Panc1 (cell line): ENCODE results near the gene RALA. TPM values are rescaled to one million over a fixed set of nuclear protein-coding genes. Genes with fewer than 3 reads are reported as not detected.

ENCODE experiments used
- ATAC-seq: fragments of 200-7000 bp; cut with Tn5 transposase; 2 replicates; pipeline ENCODE4 v1.9.1; 2020; ENCODE audit warnings: mild to moderate bottlenecking, moderate library complexity
- BruUV-seq: library from RNA; stranded (reverse); fragments of 400-500 nt; replicated peaks from 2 replicates; lab custom pipeline; 2021; lab: Mats Ljungman, UMichigan
- CTCF ChIA-PET: fragments of 300-600 bp; sonication (Branson Sonifier 250); formaldehyde crosslinking; loops from one replicate; lab custom pipeline; 2022; ENCODE audit warnings: antibody characterized with exemption; lab: Charles Lee
- POLR2A ChIA-PET: fragments of 300-600 bp; sonication (Branson Sonifier 250); formaldehyde crosslinking; loops from one replicate; lab custom pipeline; 2022; ENCODE audit warnings: antibody characterized with exemption; lab: Charles Lee
- DNase-seq: peaks from one replicate; pipeline ENCODE4 v3.0.0-alpha.2; 2010; ENCODE audit warnings: low read depth, low spot score
- H3K27ac ChIP-seq: 2 replicates; pipeline ENCODE4 v1.5.1; 2011; ENCODE audit warnings: mild to moderate bottlenecking, low read length, inconsistent platforms
- H3K27me3 ChIP-seq: fragments of 200-500 bp; sonication (Bioruptor generic); 2 replicates; pipeline ENCODE4 v1.6.0; 2014; ENCODE audit warnings: low read length, inconsistent platforms; ENCODE audit not compliant: control insufficient read depth, insufficient read depth
- H3K36me3 ChIP-seq: fragments of 200-500 bp; sonication (Bioruptor generic); 2 replicates; pipeline ENCODE4 v1.5.1; 2014; ENCODE audit warnings: inconsistent platforms, mild to moderate bottlenecking, low read length, moderate library complexity; ENCODE audit not compliant: control insufficient read depth, insufficient read depth
- H3K4me1 ChIP-seq: 2 replicates; pipeline ENCODE4 v1.5.1; 2011; ENCODE audit warnings: inconsistent platforms, mild to moderate bottlenecking, low read length, moderate library complexity; ENCODE audit not compliant: control insufficient read depth, insufficient read depth
- H3K4me3 ChIP-seq, 2 experiments: 2 replicates each; pipeline ENCODE4 v1.5.1; 2011 to 2012; ENCODE audit warnings: low read depth in 2 of 2, low read length in 2 of 2, mild to moderate bottlenecking in 2 of 2, inconsistent platforms in 1 of 2, moderate library complexity in 1 of 2
- H3K9me3 ChIP-seq: fragments of 200-500 bp; sonication (Bioruptor generic); 2 replicates; pipeline ENCODE4 v1.5.1; 2014; ENCODE audit warnings: low read depth, mild to moderate bottlenecking, inconsistent platforms, low read length, moderate library complexity; ENCODE audit not compliant: control insufficient read depth, insufficient read depth
- POLR2AphosphoS5 ChIP-seq: IDR thresholded peaks from 2 replicates; pipeline ENCODE4 v1.6.1; 2012; ENCODE audit warnings: mild to moderate bottlenecking, low read depth, low read length, moderate library complexity
- SIN3A ChIP-seq: IDR thresholded peaks from 2 replicates; pipeline ENCODE4 v1.6.1; 2012; ENCODE audit warnings: low read depth, mild to moderate bottlenecking, low read length, moderate library complexity, borderline replicate concordance; ENCODE audit not compliant: insufficient read depth
- TCF7L2 ChIP-seq: IDR thresholded peaks from 2 replicates; pipeline ENCODE4 v1.6.1; 2011; ENCODE audit warnings: mild to moderate bottlenecking, low read depth, low read length, inconsistent platforms
- in situ Hi-C: cut with HindIII; loops from 2 replicates; pipeline ENCODE4 v1.10.0; 2016; ENCODE audit warnings: low sequenced_read_pairs, low pct_unique_long_range_greater_than_20kb
- intact Hi-C: fragments of 100-400 bp; cut with micrococcal nuclease; formaldehyde crosslinking; loops from one replicate; pipeline ENCODE4 v1.10.0; 2022; ENCODE audit not compliant: unreplicated experiment
- total RNA-seq: library from RNA; stranded (reverse); gene quantifications from one replicate; pipeline ENCODE4 v1.2.1, GENCODE V29; 2021; ENCODE audit not compliant: unreplicated experiment
- TF ChIP-seq, protein P1 (sequence below): fragments of 450-650 bp; IDR thresholded peaks from 2 replicates; pipeline ENCODE4 v1.5.1; 2017; ENCODE audit warnings: mild to moderate bottlenecking
- TF ChIP-seq, protein P2 (sequence below), 2 experiments: IDR thresholded peaks; 2 replicates each; pipeline ENCODE4 v1.6.1; 2011 to 2012; ENCODE audit warnings: low read depth in 2 of 2, control low read depth in 1 of 2, low read length in 1 of 2, mild to moderate bottlenecking in 1 of 2, moderate library complexity in 1 of 2; ENCODE audit not compliant: insufficient read depth in 1 of 2

RALA gene
- total RNA-seq, 1 experiment from 2014 or later = 34.3 TPM

DNA sequence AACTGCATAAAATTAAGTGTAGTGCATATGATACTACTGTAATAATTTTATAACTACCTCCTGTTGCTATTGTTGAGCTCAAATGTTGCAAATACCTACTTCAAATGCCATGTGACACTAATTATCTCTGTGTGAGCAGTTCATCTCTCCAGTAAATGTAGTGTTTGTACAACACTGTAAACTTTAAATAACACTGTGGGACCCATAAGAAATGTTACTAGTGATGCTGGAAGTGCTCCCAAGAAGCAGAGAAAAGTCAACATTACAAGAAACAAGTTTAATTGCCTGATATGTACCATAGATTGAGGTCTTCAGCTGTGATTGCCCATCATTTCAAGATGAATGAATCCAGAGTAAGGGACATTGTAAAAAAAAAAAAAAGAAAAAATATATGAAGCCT is 39.9 kb downstream of the RALA start:
- Histone ChIP-seq H3K36me3 (no peaks in the 10 kb centered on the region), H3K4me1 (no peaks in the 10 kb centered on the region), H3K27me3 (no peaks in the 10 kb centered on the region), H3K4me3 (no peak overlapping the region), H3K9me3 (no peaks in the 10 kb centered on the region; the same call in 1 of the 2 replicates), H3K27ac (no peak overlapping the region)
- DNase-seq (no peak), ATAC-seq (no peak)
- CTCF ChIA-PET = interaction anchor here (0.6 to 0.7 kb wide), 3 partner anchors 9 to 352 kb away, joined by 3 to 4 read pairs (median 3); no protein-coding TSS in a partner anchor
- in situ Hi-C loops (no loop called here), intact Hi-C loops (no loop called here)
- TF ChIP-seq, protein P1, sequence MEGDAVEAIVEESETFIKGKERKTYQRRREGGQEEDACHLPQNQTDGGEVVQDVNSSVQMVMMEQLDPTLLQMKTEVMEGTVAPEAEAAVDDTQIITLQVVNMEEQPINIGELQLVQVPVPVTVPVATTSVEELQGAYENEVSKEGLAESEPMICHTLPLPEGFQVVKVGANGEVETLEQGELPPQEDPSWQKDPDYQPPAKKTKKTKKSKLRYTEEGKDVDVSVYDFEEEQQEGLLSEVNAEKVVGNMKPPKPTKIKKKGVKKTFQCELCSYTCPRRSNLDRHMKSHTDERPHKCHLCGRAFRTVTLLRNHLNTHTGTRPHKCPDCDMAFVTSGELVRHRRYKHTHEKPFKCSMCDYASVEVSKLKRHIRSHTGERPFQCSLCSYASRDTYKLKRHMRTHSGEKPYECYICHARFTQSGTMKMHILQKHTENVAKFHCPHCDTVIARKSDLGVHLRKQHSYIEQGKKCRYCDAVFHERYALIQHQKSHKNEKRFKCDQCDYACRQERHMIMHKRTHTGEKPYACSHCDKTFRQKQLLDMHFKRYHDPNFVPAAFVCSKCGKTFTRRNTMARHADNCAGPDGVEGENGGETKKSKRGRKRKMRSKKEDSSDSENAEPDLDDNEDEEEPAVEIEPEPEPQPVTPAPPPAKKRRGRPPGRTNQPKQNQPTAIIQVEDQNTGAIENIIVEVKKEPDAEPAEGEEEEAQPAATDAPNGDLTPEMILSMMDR = no peak
- TF ChIP-seq, protein P2, sequence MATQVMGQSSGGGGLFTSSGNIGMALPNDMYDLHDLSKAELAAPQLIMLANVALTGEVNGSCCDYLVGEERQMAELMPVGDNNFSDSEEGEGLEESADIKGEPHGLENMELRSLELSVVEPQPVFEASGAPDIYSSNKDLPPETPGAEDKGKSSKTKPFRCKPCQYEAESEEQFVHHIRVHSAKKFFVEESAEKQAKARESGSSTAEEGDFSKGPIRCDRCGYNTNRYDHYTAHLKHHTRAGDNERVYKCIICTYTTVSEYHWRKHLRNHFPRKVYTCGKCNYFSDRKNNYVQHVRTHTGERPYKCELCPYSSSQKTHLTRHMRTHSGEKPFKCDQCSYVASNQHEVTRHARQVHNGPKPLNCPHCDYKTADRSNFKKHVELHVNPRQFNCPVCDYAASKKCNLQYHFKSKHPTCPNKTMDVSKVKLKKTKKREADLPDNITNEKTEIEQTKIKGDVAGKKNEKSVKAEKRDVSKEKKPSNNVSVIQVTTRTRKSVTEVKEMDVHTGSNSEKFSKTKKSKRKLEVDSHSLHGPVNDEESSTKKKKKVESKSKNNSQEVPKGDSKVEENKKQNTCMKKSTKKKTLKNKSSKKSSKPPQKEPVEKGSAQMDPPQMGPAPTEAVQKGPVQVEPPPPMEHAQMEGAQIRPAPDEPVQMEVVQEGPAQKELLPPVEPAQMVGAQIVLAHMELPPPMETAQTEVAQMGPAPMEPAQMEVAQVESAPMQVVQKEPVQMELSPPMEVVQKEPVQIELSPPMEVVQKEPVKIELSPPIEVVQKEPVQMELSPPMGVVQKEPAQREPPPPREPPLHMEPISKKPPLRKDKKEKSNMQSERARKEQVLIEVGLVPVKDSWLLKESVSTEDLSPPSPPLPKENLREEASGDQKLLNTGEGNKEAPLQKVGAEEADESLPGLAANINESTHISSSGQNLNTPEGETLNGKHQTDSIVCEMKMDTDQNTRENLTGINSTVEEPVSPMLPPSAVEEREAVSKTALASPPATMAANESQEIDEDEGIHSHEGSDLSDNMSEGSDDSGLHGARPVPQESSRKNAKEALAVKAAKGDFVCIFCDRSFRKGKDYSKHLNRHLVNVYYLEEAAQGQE (IDR thresholded peaks at IDR 0.05; ENCODE audit: insufficient read depth in 1 of 2, low read depth in 2 of 2, low read length in 1 of 2) = no peak
- TF ChIP-seq SIN3A (no peak), TCF7L2 (no peak), POLR2AphosphoS5 (no peak)
- POLR2A ChIA-PET = no interaction called here
- no TSS peak for BruUV-seq

DNA sequence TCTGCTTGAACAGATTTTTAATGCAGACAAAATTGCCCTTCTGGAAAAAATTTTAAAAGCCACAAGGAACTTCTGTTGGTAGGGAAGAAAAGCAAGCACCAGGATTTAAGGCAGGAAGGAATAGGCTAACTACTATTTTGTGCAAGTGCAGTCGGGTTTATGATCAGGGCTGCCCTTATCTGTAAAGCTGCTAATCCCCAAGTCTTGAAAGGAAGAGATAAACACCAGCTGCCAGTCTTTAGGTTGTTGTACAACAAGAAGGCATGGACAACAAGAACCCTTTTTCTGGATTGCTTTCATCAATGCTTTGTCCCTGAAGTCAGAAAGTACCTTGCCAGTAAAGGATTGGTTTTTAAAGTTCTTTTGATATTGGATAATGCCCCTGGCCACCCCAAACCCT is 40.7 kb downstream of the RALA start:
- Histone ChIP-seq H3K9me3 (no peaks in the 10 kb centered on the region; the same call in 1 of the 2 replicates), H3K27ac (no peak overlapping the region), H3K36me3 (no peaks in the 10 kb centered on the region), H3K27me3 (no peaks in the 10 kb centered on the region), H3K4me3 (no peak overlapping the region), H3K4me1 (no peaks in the 10 kb centered on the region)
- in situ Hi-C loops (no loop called here), intact Hi-C loops (no loop called here)
- ATAC-seq = no peak
- ChIA-PET CTCF (interaction anchor here (0.7 kb wide), 1 partner anchor 10 kb away, joined by 3 read pairs; no protein-coding TSS in a partner anchor), POLR2A (no interaction called here)
- TF ChIP-seq TCF7L2 = no peak
- no peak for TF ChIP-seq POLR2AphosphoS5
- TF ChIP-seq, protein P1 = no peak
- TF ChIP-seq, protein P2 (IDR thresholded peaks at IDR 0.05; ENCODE audit: insufficient read depth in 1 of 2, low read depth in 2 of 2, low read length in 1 of 2) = no peak
- TF ChIP-seq SIN3A = no peak
- DNase-seq = no peak
- no TSS peak for BruUV-seq
